ENCODE results near the gene UNK. TPM values are rescaled to one million over a fixed set of nuclear protein-coding genes. Genes with fewer than 3 reads are reported as not detected.

UNK gene
- total RNA-seq, 1 experiment from 2014 or later, result 51.4 TPM

DNA sequence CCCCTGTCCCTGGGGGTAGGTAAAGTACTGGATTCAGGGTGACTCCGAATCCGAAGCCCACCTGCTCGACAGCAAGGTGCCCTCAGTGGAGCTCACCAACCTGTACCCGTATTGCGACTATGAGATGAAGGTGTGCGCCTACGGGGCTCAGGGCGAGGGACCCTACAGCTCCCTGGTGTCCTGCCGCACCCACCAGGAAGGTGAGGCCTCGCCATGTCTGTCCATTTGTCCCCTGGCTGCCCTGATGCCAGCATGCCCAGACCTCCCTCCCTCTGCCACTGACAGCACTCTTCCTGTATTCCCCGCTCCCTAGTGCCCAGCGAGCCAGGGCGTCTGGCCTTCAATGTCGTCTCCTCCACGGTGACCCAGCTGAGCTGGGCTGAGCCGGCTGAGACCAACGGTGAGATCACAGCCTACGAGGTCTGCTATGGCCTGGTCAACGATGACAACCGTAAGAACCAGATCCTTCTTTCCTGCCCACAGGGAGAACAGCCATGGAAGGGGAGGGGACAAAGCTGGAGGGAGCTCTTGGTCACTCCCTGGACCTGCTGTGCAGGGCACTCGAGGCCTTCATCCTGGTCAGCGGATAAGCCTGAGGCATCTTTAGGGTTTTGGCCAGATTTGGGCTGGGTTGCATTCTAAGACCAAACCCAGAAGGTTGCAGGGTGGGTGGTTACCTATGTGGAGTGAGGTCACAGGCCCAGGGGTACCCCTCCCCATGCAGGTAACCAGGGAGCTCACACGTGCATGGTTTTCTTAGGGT, 33.8 kb upstream of the UNK start:
- DNase-seq, result no peak
- no peaks in the 10 kb centered on the region for H3K27me3 ChIP-seq

DNA sequence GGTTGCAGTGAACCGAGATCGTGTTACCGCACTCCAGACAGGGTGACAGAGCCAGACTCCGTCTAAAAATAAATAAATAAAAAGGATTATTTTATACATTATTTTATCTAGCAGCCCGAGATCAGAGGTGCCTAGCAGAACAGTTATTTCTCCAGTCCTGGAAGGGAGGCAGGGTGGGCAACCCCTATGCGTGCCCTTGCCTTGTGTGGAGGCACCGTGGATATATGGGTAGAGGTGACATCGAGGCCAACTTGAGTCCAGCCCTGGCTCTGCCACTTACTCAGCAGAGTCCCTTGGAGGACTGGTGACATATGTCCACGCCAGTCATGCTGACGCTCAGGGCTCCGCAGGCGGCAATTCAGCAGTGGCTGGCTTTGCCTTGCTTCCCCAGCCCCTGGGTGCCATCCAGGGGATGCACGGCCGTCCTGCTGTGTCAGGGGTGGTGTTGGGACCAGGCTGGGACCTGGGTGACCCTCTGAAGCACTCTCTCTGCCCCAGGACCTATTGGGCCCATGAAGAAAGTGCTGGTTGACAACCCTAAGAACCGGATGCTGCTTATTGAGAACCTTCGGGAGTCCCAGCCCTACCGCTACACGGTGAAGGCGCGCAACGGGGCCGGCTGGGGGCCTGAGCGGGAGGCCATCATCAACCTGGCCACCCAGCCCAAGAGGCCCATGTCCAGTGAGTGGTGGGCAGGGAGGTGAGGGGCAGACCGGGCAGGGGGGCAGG, 32.8 kb upstream of the UNK start:
- Histone ChIP-seq H3K9me3 (replicated peaks) (no peaks in the 10 kb centered on the region), H3K4me3 (peak overlapping the region; percentile 41), H3K27ac (no peak overlapping the region), H3K27me3 (no peaks in the 10 kb centered on the region), H3K4me1 (peaks cover 46% of the 10 kb centered on the region), H3K36me3 (no peaks in the 10 kb centered on the region)
- DNase-seq, result peak; percentile 77 to 84

More for the DNA sequence above, 33.8 kb upstream of the UNK start:
- peaks cover 37% of the 10 kb centered on the region for H3K4me1 ChIP-seq
- H3K9me3 ChIP-seq (replicated peaks), result no peaks in the 10 kb centered on the region
- H3K27ac ChIP-seq, result no peak overlapping the region
- no peak overlapping the region for H3K4me3 ChIP-seq
- no peaks in the 10 kb centered on the region for H3K36me3 ChIP-seq

DNA sequence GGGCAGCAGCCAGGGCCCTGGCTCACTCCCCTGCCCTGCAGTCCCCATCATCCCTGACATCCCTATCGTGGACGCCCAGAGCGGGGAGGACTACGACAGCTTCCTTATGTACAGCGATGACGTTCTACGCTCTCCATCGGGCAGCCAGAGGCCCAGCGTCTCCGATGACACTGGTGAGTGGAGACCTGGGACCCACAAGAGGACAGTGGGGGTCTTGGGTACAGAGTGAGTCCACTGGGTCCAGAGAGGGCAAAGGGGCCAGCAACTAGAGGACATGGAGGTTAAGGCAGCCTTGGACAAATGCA, 32.2 kb upstream of the UNK start:
- no peak overlapping the region for H3K27ac ChIP-seq
- DNase-seq, result peak in 1 of 2 experiments; percentile 54
- H3K9me3 ChIP-seq (replicated peaks), result no peaks in the 10 kb centered on the region
- H3K27me3 ChIP-seq, result no peaks in the 10 kb centered on the region
- peaks cover 46% of the 10 kb centered on the region for H3K4me1 ChIP-seq
- H3K36me3 ChIP-seq, result no peaks in the 10 kb centered on the region
- peak overlapping the region; percentile 41 for H3K4me3 ChIP-seq

DNA sequence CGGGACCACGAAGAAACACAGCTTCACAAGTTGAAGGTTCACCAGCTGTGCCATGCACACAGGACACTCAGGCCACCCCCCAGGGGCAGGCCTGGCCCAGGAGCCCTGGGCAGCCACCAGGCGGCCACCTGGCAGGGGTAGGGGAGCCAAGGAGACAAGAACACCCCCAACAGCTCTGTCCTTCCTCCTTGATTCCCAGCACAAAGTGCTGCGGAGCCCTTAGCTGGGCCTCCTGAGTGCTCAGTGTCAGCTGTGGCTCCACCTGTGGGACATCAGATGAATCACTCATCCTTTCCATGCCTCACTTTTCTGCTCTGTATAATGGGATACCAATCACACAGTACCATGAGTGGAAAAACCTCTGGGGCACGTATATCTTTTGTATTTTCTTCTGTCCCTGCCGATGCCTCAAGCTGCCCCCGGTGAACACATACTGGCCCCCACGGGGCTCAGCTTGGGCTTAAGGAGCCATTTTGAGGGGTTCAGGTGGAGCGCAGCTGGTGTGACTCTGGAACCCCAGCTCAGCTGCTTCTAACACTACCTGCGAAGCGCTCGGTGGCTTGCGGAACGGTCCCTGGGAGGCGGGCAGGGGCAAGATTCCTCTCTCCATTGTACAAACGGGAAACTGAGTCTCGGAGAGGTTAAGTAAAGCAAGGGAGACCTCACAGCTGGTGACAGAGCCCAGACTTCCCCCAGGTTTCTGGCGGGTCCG, 31.6 kb upstream of the UNK start:
- Histone ChIP-seq H3K27ac (no peak overlapping the region), H3K27me3 (no peaks in the 10 kb centered on the region), H3K9me3 (replicated peaks) (no peaks in the 10 kb centered on the region), H3K36me3 (no peaks in the 10 kb centered on the region), H3K4me1 (peaks cover 46% of the 10 kb centered on the region), H3K4me3 (peak overlapping the region; percentile 48)
- DNase-seq, result peak in 1 of 2 experiments; percentile 45

DNA sequence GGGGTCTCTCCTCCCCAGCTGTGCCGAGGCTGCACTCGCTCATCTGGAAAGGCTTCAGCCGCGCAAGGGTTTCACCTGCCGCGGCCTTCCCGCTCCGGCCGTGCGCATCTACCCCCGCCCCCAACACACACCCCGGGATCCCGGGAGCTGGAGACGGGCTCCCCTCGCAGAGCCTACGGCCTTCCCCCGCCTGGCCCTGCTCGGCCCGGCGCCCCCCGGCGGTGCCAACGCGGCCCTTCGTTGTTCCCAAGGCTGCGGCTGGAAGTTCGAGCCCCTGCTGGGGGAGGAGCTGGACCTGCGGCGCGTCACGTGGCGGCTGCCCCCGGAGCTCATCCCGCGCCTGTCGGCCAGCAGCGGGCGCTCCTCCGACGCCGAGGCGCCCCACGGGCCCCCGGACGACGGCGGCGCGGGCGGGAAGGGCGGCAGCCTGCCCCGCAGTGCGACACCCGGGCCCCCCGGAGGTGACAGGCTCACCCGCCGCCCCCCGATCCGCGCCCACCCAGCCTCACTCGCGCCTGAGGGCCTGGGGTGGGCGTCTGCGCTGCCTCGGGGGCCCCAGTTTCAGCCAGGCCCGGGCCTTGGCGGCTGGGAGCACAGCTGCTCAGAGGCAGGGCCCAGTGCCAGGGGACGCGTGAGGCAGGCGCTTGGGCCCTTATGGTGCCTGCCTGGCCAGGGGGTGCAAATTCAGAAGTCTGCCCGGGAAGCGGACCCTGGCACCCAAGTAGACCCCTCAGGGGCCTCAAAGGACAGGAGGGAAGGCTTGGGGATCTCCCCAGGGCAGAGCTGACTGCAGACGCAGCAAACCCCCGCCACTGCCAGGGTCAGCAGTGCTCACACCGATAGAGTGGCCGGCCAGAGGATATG, 30.9 kb upstream of the UNK start:
- DNase-seq, result peak; percentile 87 to 88
- peak overlapping the region; percentile 85 for H3K27ac ChIP-seq
- peaks cover 46% of the 10 kb centered on the region for H3K4me1 ChIP-seq
- peak overlapping the region; percentile 48 for H3K4me3 ChIP-seq
- no peaks in the 10 kb centered on the region for H3K36me3 ChIP-seq
- H3K9me3 ChIP-seq (replicated peaks), result no peaks in the 10 kb centered on the region
- H3K27me3 ChIP-seq, result no peaks in the 10 kb centered on the region

DNA sequence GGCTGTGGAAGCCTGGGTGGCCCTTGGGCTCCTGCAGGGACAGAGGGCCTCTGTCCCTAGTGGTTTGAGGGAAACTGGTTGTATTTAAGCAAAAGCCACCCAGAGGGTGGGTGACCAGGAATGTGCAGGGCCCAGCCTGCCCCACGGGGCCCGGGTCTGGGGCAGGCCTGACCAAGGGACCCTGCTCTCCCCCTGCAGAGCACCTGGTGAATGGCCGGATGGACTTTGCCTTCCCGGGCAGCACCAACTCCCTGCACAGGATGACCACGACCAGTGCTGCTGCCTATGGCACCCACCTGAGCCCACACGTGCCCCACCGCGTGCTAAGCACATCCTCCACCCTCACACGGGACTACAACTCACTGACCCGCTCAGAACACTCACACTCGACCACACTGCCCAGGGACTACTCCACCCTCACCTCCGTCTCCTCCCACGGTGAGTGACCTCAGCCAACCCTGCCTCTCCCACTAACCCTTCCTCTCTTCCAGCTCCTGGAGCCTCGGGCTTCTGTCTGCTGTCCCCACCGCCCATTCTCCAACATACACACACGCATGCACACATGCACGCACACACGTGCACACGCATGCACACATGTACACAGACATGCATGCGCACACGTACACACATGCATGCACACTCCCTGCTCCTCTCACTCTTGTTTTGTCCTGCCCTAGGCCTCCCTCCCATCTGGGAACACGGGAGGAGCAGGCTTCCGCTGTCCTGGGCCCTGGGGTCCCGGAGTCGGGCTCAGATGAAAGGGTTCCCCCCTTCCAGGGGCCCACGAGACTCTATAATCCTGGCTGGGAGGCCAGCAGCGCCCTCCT, 30.0 kb upstream of the UNK start:
- Histone ChIP-seq H3K4me1 (peaks cover 46% of the 10 kb centered on the region), H3K27ac (peak overlapping the region; percentile 85)
- peak; percentile 72 to 77 for DNase-seq

DNA sequence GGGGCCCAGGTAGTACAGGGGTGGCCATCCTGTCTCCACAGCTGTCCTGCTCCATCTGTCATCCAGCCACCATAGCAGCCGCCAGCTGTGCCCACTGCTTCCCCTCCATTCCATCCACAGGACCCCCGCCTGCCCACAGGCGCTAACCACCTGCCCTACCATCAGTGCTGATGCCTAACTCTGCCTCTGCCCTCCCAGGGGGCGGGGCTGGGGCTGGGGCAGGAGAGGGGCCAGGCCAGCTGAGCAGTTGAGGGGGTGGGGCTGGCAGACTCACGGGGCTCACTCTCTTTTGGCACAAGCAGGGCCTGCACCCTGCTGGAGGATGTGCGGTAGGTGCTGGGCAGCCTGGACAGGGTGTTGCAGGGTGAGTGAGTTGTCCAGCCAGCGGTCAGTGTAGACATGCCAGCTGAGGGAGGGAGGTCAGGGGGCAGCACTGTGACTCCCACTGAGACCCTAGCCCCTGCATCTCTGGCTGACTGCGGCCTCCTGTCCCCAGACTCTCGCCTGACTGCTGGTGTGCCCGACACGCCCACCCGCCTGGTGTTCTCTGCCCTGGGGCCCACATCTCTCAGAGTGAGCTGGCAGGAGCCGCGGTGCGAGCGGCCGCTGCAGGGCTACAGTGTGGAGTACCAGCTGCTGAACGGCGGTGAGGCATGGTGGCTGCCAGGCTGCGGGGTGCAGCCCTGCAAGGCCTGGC, 29.3 kb upstream of the UNK start:
- H3K27me3 ChIP-seq, result no peaks in the 10 kb centered on the region
- DNase-seq, result peak; percentile 99
- H3K36me3 ChIP-seq, result no peaks in the 10 kb centered on the region
- H3K27ac ChIP-seq, result peak overlapping the region; percentile 85
- H3K9me3 ChIP-seq (replicated peaks), result no peaks in the 10 kb centered on the region
- H3K4me3 ChIP-seq, result peak overlapping the region; percentile 48
- H3K4me1 ChIP-seq, result peaks cover 43% of the 10 kb centered on the region

More for the DNA sequence above, 30.0 kb upstream of the UNK start:
- Histone ChIP-seq H3K36me3 (no peaks in the 10 kb centered on the region), H3K27me3 (no peaks in the 10 kb centered on the region), H3K4me3 (peak overlapping the region; percentile 48), H3K9me3 (replicated peaks) (no peaks in the 10 kb centered on the region)

DNA sequence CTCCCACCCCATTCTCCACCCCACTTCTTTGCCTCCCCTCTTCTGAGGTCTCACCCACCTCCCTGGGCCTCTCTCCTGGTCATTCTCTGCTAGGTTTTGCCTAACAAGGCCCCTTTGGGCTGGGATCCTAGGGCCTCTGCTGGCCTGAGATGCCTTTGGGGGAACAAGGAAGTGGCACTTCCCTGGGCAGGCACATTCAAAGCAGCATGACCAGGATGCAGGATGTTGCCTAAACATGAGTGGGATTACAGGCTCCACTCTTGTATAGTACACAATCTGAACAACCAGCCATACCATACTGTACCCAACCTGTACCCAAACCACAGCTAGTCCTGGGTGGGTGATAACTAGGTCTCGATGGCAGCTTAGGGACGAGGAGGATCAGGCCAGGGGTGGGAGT, 28.6 kb upstream of the UNK start:
- Histone ChIP-seq H3K27ac (peak overlapping the region; percentile 85), H3K4me3 (peak overlapping the region; percentile 32), H3K27me3 (no peaks in the 10 kb centered on the region), H3K4me1 (peaks cover 43% of the 10 kb centered on the region), H3K36me3 (no peaks in the 10 kb centered on the region), H3K9me3 (replicated peaks) (no peaks in the 10 kb centered on the region)
- peak in 1 of 2 experiments; percentile 44 for DNase-seq

DNA sequence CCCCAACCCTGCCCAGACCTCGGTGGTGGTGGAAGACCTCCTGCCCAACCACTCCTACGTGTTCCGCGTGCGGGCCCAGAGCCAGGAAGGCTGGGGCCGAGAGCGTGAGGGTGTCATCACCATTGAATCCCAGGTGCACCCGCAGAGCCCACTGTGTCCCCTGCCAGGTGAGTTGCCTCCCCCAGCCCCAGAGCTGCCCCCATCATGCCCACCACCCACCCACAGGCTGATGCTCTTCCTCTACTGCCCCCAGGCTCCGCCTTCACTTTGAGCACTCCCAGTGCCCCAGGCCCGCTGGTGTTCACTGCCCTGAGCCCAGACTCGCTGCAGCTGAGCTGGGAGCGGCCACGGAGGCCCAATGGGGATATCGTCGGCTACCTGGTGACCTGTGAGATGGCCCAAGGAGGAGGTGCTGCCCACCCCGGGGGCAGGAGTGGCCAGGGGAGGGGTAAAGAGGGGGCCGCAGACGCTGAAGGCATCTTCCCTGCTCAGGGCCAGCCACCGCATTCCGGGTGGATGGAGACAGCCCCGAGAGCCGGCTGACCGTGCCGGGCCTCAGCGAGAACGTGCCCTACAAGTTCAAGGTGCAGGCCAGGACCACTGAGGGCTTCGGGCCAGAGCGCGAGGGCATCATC, 28.0 kb upstream of the UNK start:
- Histone ChIP-seq H3K9me3 (replicated peaks) (no peaks in the 10 kb centered on the region), H3K36me3 (no peaks in the 10 kb centered on the region), H3K27ac (no peak overlapping the region), H3K27me3 (no peaks in the 10 kb centered on the region), H3K4me3 (no peak overlapping the region), H3K4me1 (peaks cover 41% of the 10 kb centered on the region)
- DNase-seq, result no peak

DNA sequence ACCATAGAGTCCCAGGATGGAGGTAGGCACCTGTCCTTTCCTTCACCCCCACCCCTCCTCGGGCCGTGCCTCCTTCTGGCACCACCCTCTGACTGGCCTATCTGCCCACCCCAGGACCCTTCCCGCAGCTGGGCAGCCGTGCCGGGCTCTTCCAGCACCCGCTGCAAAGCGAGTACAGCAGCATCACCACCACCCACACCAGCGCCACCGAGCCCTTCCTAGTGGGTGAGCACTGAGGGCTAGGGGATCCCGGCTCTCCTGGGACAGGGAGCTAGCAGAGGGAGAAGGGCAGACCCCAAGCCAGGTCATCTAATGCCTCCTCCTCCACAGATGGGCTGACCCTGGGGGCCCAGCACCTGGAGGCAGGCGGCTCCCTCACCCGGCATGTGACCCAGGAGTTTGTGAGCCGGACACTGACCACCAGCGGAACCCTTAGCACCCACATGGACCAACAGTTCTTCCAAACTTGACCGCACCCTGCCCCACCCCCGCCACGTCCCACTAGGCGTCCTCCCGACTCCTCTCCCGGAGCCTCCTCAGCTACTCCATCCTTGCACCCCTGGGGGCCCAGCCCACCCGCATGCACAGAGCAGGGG, 27.4 kb upstream of the UNK start:
- Histone ChIP-seq H3K27ac (no peak overlapping the region), H3K36me3 (no peaks in the 10 kb centered on the region), H3K9me3 (replicated peaks) (no peaks in the 10 kb centered on the region), H3K4me1 (peaks cover 36% of the 10 kb centered on the region), H3K27me3 (no peaks in the 10 kb centered on the region), H3K4me3 (no peak overlapping the region)
- no peak for DNase-seq

DNA sequence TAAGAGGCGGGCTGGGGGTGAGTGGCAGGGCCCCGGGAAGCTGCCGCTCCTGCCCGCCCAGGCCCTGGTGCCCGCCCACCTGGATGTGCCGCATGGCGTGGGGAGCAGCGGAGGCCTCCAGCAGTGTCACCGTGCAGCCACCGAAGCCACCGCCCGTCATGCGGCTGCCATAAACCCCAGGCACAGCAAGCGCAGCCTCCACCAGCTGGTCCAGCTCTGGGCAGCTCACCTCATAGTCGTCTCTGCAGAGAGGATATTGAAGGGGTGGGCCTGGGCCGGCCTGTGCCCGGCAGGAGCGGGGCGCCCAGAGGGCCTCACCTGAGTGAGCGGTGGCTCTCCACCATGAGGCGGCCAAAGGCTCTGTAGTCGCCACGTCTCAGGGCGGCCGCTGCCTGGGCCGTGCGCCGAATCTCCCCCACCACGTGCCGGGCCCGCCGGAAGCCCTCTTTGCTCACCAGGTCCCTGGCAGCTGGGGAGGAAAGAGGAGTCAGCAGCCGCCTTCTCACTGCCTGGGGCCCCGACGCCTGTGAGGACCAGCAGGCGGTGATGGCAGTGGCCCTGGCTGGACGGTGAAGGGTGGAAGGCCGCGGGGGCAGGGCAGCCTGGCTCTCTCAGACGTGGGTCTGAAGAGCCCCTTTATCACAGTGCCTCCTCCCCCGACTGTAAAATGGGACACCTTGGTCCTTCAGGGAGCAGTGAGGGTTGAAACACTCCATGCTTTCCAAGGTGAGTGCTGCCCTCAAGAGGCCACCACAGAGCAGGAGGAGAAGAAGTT, 26.3 kb upstream of the UNK start:
- no peaks in the 10 kb centered on the region for H3K9me3 ChIP-seq (replicated peaks)
- DNase-seq, result no peak
- H3K4me1 ChIP-seq, result peaks cover 28% of the 10 kb centered on the region
- no peaks in the 10 kb centered on the region for H3K27me3 ChIP-seq
- H3K27ac ChIP-seq, result no peak overlapping the region
- no peaks in the 10 kb centered on the region for H3K36me3 ChIP-seq
- no peak overlapping the region for H3K4me3 ChIP-seq

DNA sequence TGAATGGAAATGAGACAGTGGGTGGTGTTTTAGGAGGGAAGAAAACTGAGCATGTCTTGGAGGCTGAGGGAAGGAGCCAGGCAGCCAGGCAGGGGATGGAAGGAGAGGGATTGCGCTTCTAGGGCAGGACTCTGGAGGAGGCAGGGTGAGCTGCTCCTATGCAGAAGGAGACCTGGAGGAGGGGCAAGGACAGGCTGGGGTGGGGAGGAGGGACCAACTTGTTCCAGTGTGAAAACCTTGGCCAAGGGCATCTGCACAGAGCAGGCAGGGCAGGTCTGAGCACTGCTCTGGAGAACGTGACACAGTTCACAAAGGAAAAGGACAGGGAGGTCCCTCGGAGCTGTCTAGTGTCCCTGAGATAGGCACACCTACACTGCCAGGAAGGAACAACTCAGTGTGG, 25.1 kb upstream of the UNK start:
- no peaks in the 10 kb centered on the region for H3K36me3 ChIP-seq
- DNase-seq, result no peak
- H3K27me3 ChIP-seq, result no peaks in the 10 kb centered on the region
- H3K4me1 ChIP-seq, result peaks cover 25% of the 10 kb centered on the region
- H3K9me3 ChIP-seq (replicated peaks), result no peaks in the 10 kb centered on the region
- no peak overlapping the region for H3K27ac ChIP-seq
- H3K4me3 ChIP-seq, result no peak overlapping the region

All from SJCRH30 (cell line).